CD4-positive, alpha-beta memory T cell (primary cell): Measurements from ENCODE around the gene ACOT7. TPM values are rescaled to one million over a fixed set of nuclear protein-coding genes. Genes with fewer than 3 reads are reported as not detected.
A peak's percentile ranks its signal among the peaks of the same experiment; 100 is the strongest.

Experiments
- CTCF ChIA-PET: fragments of 350-600 bp; sonication (Branson Sonifier 250); formaldehyde crosslinking; loops from one replicate; lab custom pipeline; 2021; ENCODE audit warnings: inconsistent platforms; ENCODE audit not compliant: partially characterized antibody; lab: Charles Lee
- POLR2A ChIA-PET: fragments of 350-600 bp; sonication (Branson Sonifier 250); formaldehyde crosslinking; loops from one replicate; lab custom pipeline; 2021; ENCODE audit not compliant: partially characterized antibody; lab: Charles Lee
- DNase-seq, 5 donors: peaks; one replicate each; pipeline versions ENCODE4 v3.0.0 to v3.0.0-alpha.2; 2020 to 2022; ENCODE audit warnings: mixed read lengths in 1 of 5
- H3K27ac ChIP-seq: one replicate; pipeline ENCODE4 v1.7.0; 2013; ENCODE audit warnings: low read depth, low read length
- H3K27me3 ChIP-seq: 2 replicates; pipeline ENCODE4 v1.7.0; 2013; ENCODE audit warnings: mild to moderate bottlenecking, low read length, moderate library complexity; ENCODE audit not compliant: insufficient read depth
- H3K36me3 ChIP-seq: 2 replicates; pipeline ENCODE4 v1.7.0; 2013; ENCODE audit warnings: mild to moderate bottlenecking, low read length, moderate library complexity; ENCODE audit not compliant: insufficient read depth
- H3K4me1 ChIP-seq: 2 replicates; pipeline ENCODE4 v1.7.0; 2013; ENCODE audit warnings: mild to moderate bottlenecking, low read length, moderate library complexity; ENCODE audit not compliant: insufficient read depth
- H3K4me3 ChIP-seq, 2 donors: one replicate each; pipeline ENCODE4 v1.7.0; 2013; ENCODE audit warnings: low read length in 2 of 2, mild to moderate bottlenecking in 1 of 2
- H3K9me3 ChIP-seq, 2 donors: one replicate each; pipeline ENCODE4 v1.7.0; 2013; ENCODE audit warnings: low read length in 2 of 2, control low read depth in 1 of 2; ENCODE audit not compliant: control insufficient read depth in 1 of 2
- H3K27ac Mint-ChIP-seq, 7 donors: one replicate each; pipeline ENCODE4 v1.8.0; 2020 to 2021; ENCODE audit warnings: mixed read lengths in 7 of 7, mild to moderate bottlenecking in 6 of 7, inconsistent platforms in 3 of 7, moderate library complexity in 3 of 7
- H3K27me3 Mint-ChIP-seq, 2 donors: one replicate each; pipeline ENCODE4 v1.8.0; 2020 to 2021; ENCODE audit warnings: mixed read lengths in 2 of 2
- H3K36me3 Mint-ChIP-seq, 2 donors: one replicate each; pipeline ENCODE4 v1.8.0; 2020 to 2021; ENCODE audit warnings: mixed read lengths in 2 of 2, inconsistent platforms in 1 of 2, mild to moderate bottlenecking in 1 of 2
- H3K4me1 Mint-ChIP-seq, 4 donors: one replicate each; pipeline ENCODE4 v1.8.0; 2020 to 2021; ENCODE audit warnings: mixed read lengths in 4 of 4, mild to moderate bottlenecking in 1 of 4
- H3K4me3 Mint-ChIP-seq, 8 donors: one replicate each; pipeline ENCODE4 v1.8.0; 2020 to 2021; ENCODE audit warnings: mixed read lengths in 8 of 8, mild to moderate bottlenecking in 7 of 8, moderate library complexity in 6 of 8, inconsistent platforms in 3 of 8
- H3K9me3 Mint-ChIP-seq, 8 donors: one replicate each; pipeline ENCODE4 v1.8.0; 2020 to 2021; ENCODE audit warnings: mixed read lengths in 8 of 8, mild to moderate bottlenecking in 5 of 8, inconsistent platforms in 3 of 8, moderate library complexity in 1 of 8
- intact Hi-C: fragments of 100-400 bp; cut with micrococcal nuclease; formaldehyde crosslinking; loops from one replicate; pipeline ENCODE4 v1.15.1; 2023
- polyA plus RNA-seq, 2 donors: library from polyadenylated mRNA; unstranded; fragments of 300-500 nt; fragmentation: Illumina TruSeq; gene quantifications; one replicate each; pipeline ENCODE4 v1.2.3, GENCODE V29; 2021
- total RNA-seq, 2 experiments: library from RNA; stranded (reverse); gene quantifications; one replicate each; pipeline ENCODE4 v1.2.3, GENCODE V29; 2021

The ACOT7 gene
- total and polyA plus RNA-seq, 4 experiments from 2014 or later = 2.7 to 7.4 (median 4.8) TPM

DNA sequence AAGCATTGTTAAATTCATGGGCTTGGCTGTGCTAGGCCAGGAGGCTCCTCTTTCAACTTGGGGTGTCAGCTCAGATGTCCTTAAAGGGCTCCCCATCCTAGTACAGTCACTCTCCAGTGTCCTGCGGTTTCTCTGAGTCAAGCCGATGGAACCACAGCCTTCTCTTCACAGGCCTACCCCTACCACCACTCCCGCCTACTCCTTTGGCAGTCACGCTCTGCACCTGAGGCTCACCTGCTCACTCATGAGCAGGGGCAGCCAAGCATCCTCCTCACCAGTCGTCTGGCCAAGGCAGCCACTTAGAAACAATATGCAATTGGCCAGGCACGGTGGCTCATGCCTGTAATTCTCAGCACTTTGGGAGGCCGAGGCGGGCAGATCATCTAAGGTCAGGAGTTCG is 3.6 kb downstream of the ACOT7 start:
- Mint-ChIP-seq H3K36me3 (no peaks in the 10 kb centered on the region), H3K27me3 (no peaks in the 10 kb centered on the region), H3K4me1 (peaks cover 9 to 19% (median 15%) of the 10 kb centered on the region in 4 donors), H3K27ac (peak overlapping the region in 1 of 7 donors; percentile 42), H3K9me3 (no peaks in the 10 kb centered on the region), H3K4me3 (no peak overlapping the region)
- POLR2A ChIA-PET = no interaction called here
- intact Hi-C loops = loop anchor here (5.0 kb wide), 2 partner anchors 193 to 398 kb away; partner anchors contain the start of genes NPHP4 and RPL22
- no peaks in the 10 kb centered on the region for H3K27me3 ChIP-seq
- no peak overlapping the region for H3K4me3 ChIP-seq
- H3K4me1 ChIP-seq = peaks cover 23% of the 10 kb centered on the region
- no peak for DNase-seq
- no peaks in the 10 kb centered on the region for H3K9me3 ChIP-seq
- H3K36me3 ChIP-seq = no peaks in the 10 kb centered on the region
- CTCF ChIA-PET = no interaction called here
- no peak overlapping the region for H3K27ac ChIP-seq

DNA sequence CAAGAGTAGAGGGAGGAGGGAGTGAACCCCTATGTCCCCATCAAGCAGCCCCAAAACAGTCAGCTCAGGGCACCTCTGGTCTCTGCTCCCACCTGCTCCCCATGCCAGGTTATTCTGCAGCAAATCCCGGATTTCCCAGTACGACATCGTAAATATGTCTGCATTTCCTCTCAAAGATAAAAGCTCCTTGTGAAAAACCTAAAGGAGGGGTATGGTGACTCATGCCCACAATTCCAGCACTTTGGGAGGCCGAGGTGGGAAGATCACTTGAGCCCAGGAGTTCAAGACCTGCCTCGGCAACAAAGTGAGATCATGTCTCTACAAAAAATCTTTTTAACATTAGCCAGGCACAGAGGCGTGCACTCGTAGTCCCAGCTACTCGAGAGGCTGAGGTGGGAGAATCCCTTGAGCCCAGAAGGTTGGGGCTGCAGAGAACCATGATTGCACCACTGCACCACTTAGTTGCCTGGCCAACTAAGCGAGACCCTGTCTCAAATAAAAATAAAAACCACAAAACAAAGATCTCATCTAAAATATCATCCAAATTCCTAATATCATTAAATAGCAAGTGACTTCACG is 7.1 kb downstream of the ACOT7 start:
- DNase-seq = no peak
- Mint-ChIP-seq H3K4me1 (peaks cover 0 to 2% (median 0%) of the 10 kb centered on the region in 4 donors), H3K36me3 (no peaks in the 10 kb centered on the region), H3K27ac (peak overlapping the region in 1 of 7 donors; percentile 47), H3K9me3 (no peaks in the 10 kb centered on the region), H3K27me3 (no peaks in the 10 kb centered on the region), H3K4me3 (no peak overlapping the region)
- Histone ChIP-seq H3K27ac (no peak overlapping the region), H3K4me3 (no peak overlapping the region), H3K36me3 (no peaks in the 10 kb centered on the region), H3K27me3 (no peaks in the 10 kb centered on the region), H3K4me1 (no peaks in the 10 kb centered on the region), H3K9me3 (no peaks in the 10 kb centered on the region)
- POLR2A ChIA-PET = no interaction called here
- CTCF ChIA-PET = interaction anchor here (1.2 kb wide), 1 partner anchor 23 kb away, joined by 5 read pairs; no protein-coding TSS in a partner anchor
- intact Hi-C loops = no loop called here

DNA sequence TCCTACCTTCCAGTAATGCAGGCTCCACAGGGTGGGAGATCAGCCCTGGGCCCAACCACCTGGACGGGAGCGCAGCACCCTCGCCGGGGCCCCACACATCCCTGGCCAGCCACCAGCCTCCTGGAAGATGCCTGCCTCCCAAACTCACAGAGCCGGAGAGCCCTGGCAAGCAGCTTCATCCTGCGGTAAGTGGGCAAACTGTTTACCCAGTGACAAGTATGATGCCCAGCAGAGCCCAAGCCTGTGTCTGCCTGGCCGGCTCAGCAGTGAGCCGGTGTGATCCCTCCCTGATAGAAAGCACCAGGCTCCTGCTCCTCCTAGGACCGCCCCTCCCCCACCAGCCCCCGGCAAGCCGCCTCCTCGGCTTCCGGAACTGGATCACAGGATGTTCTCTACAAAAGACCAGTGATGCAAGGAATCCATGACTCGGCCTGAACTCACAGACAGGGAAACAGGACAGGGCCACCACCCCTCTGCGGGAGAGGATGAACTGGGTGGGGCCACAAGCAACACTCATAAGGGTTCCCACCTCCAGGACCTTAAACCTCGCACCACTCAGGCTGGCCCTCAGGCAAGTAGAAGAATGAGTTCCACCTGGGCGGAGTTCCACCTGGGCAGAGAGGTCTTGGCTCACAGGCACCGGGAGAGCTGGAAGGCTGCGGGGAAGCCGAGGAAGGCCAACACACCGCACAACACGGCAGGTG is 7.9 kb downstream of the ACOT7 start:
- Mint-ChIP-seq H3K36me3 (no peaks in the 10 kb centered on the region), H3K4me3 (no peak overlapping the region), H3K27me3 (no peaks in the 10 kb centered on the region), H3K27ac (no peak overlapping the region), H3K4me1 (peaks cover 0 to 2% (median 0%) of the 10 kb centered on the region in 4 donors), H3K9me3 (no peaks in the 10 kb centered on the region)
- no peaks in the 10 kb centered on the region for H3K27me3 ChIP-seq
- intact Hi-C loops = no loop called here
- H3K27ac ChIP-seq = no peak overlapping the region
- no peaks in the 10 kb centered on the region for H3K36me3 ChIP-seq
- no peak for DNase-seq
- ChIA-PET CTCF (interaction anchor here (1.1 kb wide), 1 partner anchor 28 kb away, joined by 3 read pairs; no protein-coding TSS in a partner anchor), POLR2A (no interaction called here)
- H3K4me3 ChIP-seq = no peak overlapping the region
- no peaks in the 10 kb centered on the region for H3K9me3 ChIP-seq
- H3K4me1 ChIP-seq = no peaks in the 10 kb centered on the region

DNA sequence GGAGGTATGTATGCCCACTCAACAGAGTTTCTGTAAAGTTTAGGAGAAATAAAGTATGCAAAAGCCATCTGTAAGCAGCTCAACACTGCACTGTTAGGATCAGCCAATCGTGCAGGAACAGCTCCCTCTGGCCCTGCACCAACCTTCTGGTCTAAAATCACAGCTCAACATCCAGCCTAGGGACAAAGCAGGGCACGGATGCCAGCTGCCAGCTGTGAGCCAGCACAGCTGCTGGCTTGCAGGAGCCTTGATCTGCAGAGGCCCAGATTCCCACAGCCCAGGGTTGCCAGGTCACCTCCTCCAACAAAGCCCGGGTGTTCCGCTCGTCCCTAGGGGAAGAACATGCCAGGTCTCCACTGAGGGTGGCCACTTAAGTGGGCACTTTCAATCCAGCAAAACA is 8.6 kb downstream of the ACOT7 start:
- intact Hi-C loops = no loop called here

DNA sequence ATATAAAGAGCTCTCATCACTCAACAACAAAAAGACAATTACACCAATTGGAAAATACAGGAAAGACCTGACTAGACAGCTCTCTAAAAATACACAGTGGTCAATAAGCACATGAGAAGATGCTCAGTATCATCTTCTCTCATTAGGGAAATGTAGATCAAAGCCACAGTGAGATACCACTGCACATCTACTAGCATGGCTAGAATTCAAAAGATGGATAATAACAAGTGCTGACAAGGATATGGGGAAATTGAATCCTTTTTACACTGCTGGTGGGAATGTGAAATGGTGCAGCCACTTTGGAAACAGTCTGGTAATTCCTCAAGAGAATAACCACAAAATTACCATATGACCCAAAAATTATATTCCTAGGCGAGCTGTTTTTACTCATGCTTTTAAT is 9.4 kb downstream of the ACOT7 start:
- Mint-ChIP-seq H3K27me3 (no peaks in the 10 kb centered on the region), H3K9me3 (no peaks in the 10 kb centered on the region), H3K27ac (no peak overlapping the region), H3K4me1 (peaks cover 0 to 2% (median 0%) of the 10 kb centered on the region in 4 donors), H3K4me3 (no peak overlapping the region), H3K36me3 (peaks cover 0 to 4% of the 10 kb centered on the region in 2 donors)
- no peak overlapping the region for H3K27ac ChIP-seq
- no peaks in the 10 kb centered on the region for H3K9me3 ChIP-seq
- H3K4me3 ChIP-seq = no peak overlapping the region
- H3K4me1 ChIP-seq = no peaks in the 10 kb centered on the region
- H3K36me3 ChIP-seq = no peaks in the 10 kb centered on the region
- no peaks in the 10 kb centered on the region for H3K27me3 ChIP-seq
- intact Hi-C loops = no loop called here
- CTCF ChIA-PET = interaction anchor here (1.0 to 1.4 kb wide), 5 partner anchors 16 to 137 kb away, joined by 3 to 6 read pairs (median 3); no protein-coding TSS in a partner anchor
- POLR2A ChIA-PET = no interaction called here
- DNase-seq = no peak

More for the DNA sequence above, 8.6 kb downstream of the ACOT7 start:
- no peak overlapping the region for H3K27ac ChIP-seq
- peak overlapping the region in 1 of 7 donors; percentile 48 for H3K27ac Mint-ChIP-seq
- no peaks in the 10 kb centered on the region for H3K9me3 Mint-ChIP-seq
- H3K4me3 ChIP-seq = no peak overlapping the region
- no peaks in the 10 kb centered on the region for H3K27me3 ChIP-seq
- no peaks in the 10 kb centered on the region for H3K36me3 ChIP-seq
- H3K27me3 Mint-ChIP-seq = no peaks in the 10 kb centered on the region
- H3K4me3 Mint-ChIP-seq = no peak overlapping the region
- no peaks in the 10 kb centered on the region for H3K9me3 ChIP-seq
- no peaks in the 10 kb centered on the region for H3K4me1 ChIP-seq
- DNase-seq = no peak
- H3K36me3 Mint-ChIP-seq = peaks cover 0 to 1% of the 10 kb centered on the region in 2 donors
- peaks cover 0 to 2% (median 0%) of the 10 kb centered on the region in 4 donors for H3K4me1 Mint-ChIP-seq
- ChIA-PET CTCF (interaction anchor here (1.0 to 1.4 kb wide), 4 partner anchors 19 to 138 kb away, joined by 3 to 4 read pairs (median 3); no protein-coding TSS in a partner anchor), POLR2A (no interaction called here)

DNA sequence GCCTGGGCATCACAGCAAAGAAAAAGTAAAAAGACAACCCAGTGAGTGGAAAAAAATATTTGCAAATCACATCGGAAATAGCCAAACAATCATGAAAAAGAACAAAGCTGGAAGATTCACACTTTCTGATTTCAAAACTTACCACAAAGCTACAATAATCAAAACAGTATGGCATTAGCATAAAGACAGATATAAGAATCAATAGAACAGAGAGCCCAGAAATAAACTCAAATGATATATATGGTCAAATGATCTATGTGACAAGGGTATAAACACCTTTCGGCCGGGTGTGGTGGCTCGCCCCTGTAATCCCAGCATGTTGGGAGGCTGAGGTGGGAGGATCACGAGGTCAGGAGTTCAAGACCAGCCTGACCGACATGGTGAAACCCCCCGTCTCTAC is 13.5 kb downstream of the ACOT7 start:
- Mint-ChIP-seq H3K27me3 (no peaks in the 10 kb centered on the region), H3K4me3 (no peak overlapping the region), H3K4me1 (no peaks in the 10 kb centered on the region), H3K9me3 (no peaks in the 10 kb centered on the region), H3K36me3 (peaks cover 0 to 4% of the 10 kb centered on the region in 2 donors), H3K27ac (no peak overlapping the region)
- Histone ChIP-seq H3K27me3 (no peaks in the 10 kb centered on the region), H3K36me3 (no peaks in the 10 kb centered on the region), H3K4me1 (no peaks in the 10 kb centered on the region), H3K4me3 (no peak overlapping the region), H3K9me3 (no peaks in the 10 kb centered on the region), H3K27ac (no peak overlapping the region)
- no peak for DNase-seq
- ChIA-PET POLR2A (no interaction called here), CTCF (interaction anchor here (1.0 to 1.9 kb wide), 3 partner anchors 18 to 32 kb away, joined by 4 to 8 read pairs (median 4); no protein-coding TSS in a partner anchor)
- intact Hi-C loops = no loop called here

DNA sequence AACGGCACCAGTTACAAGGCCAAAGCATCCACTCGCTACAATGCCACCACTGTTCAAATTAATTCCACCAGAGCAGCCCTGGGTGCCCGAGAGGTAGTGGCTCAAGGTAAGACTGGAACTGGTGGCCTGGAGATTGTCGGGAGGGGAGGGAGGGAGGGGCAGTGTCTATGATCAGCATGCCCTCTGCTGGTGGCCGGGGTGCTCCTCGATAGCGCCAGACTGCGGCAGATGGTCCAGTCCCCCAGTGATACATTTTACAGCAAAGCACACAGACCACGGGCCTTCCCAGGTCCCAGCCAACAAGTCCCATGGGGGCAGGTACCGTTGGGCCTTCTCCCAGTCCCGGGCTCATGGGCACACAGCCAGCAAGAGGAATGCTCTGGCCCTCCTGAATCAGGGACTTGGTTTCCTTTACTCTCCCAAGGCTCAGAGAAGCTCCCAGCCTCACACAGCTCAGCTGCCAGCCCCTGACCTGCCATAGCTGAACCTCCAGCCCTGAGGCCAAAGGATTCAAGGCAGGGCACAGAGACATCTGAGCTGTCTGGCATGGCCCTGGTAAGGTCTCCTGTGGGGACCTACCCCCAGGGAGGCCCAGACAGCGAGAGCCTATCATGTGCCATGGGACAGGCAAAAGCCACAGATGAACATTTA is 15.3 kb downstream of the ACOT7 start:
- Histone ChIP-seq H3K4me3 (no peak overlapping the region), H3K27ac (no peak overlapping the region), H3K9me3 (no peaks in the 10 kb centered on the region), H3K4me1 (no peaks in the 10 kb centered on the region), H3K27me3 (no peaks in the 10 kb centered on the region), H3K36me3 (no peaks in the 10 kb centered on the region)
- intact Hi-C loops = no loop called here
- ChIA-PET POLR2A (no interaction called here), CTCF (interaction anchor here (1.9 kb wide), 1 partner anchor 30 kb away, joined by 8 read pairs; no protein-coding TSS in a partner anchor)
- Mint-ChIP-seq H3K27me3 (no peaks in the 10 kb centered on the region), H3K4me1 (no peaks in the 10 kb centered on the region), H3K36me3 (peaks cover 0 to 4% of the 10 kb centered on the region in 2 donors), H3K27ac (peak overlapping the region in 1 of 7 donors; percentile 47), H3K9me3 (no peaks in the 10 kb centered on the region), H3K4me3 (no peak overlapping the region)
- no peak for DNase-seq
